Activated T-helper 17 cell treated with anti-CD3 and anti-CD28 coated beads, Interleukin-2, amount 50 U/mL, for 72 hours (primary cell): ENCODE results near the gene PEX5L. TPM values are rescaled to one million over a fixed set of nuclear protein-coding genes. Genes with fewer than 3 reads are reported as not detected.

Source experiments
- ATAC-seq: fragments of 150-1000 bp; cut with Tn5 transposase; replicated peaks from 2 replicates; pipeline ENCODE4 v1.10.0; 2021; ENCODE audit warnings: mild to moderate bottlenecking, moderate library complexity
- H3K27ac Mint-ChIP-seq: one replicate; pipeline ENCODE4 v1.8.0; 2022; ENCODE audit warnings: mixed read lengths
- H3K27me3 Mint-ChIP-seq: one replicate; pipeline ENCODE4 v1.8.0; 2022; ENCODE audit warnings: mixed read lengths
- H3K36me3 Mint-ChIP-seq: one replicate; pipeline ENCODE4 v1.8.0; 2022; ENCODE audit warnings: low read depth, mild to moderate bottlenecking, mixed read lengths
- H3K4me1 Mint-ChIP-seq: one replicate; pipeline ENCODE4 v1.8.0; 2022; ENCODE audit warnings: mixed read lengths
- H3K4me3 Mint-ChIP-seq: one replicate; pipeline ENCODE4 v1.8.0; 2022; ENCODE audit warnings: mild to moderate bottlenecking, mixed read lengths
- H3K9me3 Mint-ChIP-seq: one replicate; pipeline ENCODE4 v1.8.0; 2022; ENCODE audit warnings: mixed read lengths
- total RNA-seq, 2 donors: library from RNA; stranded (reverse); gene quantifications; one replicate each; pipeline ENCODE4 v1.2.3, GENCODE V29; 2022

The PEX5L gene
- total RNA-seq, 2 donors from 2014 or later, result 0.08 to 0.41 TPM

GRCh38 chr3:179750720-179751328 is 285.9 kb downstream of the PEX5L start:
- H3K27ac Mint-ChIP-seq, result no peak overlapping the region
- ATAC-seq, result no peak
- no peaks in the 10 kb centered on the region for H3K9me3 Mint-ChIP-seq
- no peak overlapping the region for H3K4me3 Mint-ChIP-seq
- no peaks in the 10 kb centered on the region for H3K27me3 Mint-ChIP-seq
- no peaks in the 10 kb centered on the region for H3K4me1 Mint-ChIP-seq
- H3K36me3 Mint-ChIP-seq, result peaks cover 6% of the 10 kb centered on the region

DNA sequence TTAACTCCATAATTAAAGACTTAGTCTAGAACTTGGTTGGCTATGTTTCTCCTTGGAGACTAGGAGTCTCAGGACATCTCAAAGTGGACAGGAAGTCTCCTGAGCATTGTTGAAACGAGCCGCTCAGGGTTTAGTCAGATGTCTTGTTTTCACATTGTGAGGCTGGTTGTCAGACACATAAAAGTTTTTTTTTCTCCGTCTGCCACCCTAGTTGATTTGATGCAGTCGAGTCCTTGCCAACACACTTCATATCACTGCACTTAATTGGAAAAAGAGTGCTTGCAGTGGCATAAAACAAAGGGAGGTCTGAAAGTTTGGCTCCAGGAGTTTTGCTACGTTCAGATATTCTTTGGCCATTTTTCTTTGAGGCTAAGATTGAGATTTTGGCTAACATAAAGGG is 291.0 kb downstream of the PEX5L start:
- H3K9me3 Mint-ChIP-seq, result no peaks in the 10 kb centered on the region
- H3K4me3 Mint-ChIP-seq, result no peak overlapping the region
- no peaks in the 10 kb centered on the region for H3K4me1 Mint-ChIP-seq
- H3K27me3 Mint-ChIP-seq, result no peaks in the 10 kb centered on the region
- H3K36me3 Mint-ChIP-seq, result peaks cover 25% of the 10 kb centered on the region
- ATAC-seq, result no peak
- H3K27ac Mint-ChIP-seq, result no peak overlapping the region

DNA sequence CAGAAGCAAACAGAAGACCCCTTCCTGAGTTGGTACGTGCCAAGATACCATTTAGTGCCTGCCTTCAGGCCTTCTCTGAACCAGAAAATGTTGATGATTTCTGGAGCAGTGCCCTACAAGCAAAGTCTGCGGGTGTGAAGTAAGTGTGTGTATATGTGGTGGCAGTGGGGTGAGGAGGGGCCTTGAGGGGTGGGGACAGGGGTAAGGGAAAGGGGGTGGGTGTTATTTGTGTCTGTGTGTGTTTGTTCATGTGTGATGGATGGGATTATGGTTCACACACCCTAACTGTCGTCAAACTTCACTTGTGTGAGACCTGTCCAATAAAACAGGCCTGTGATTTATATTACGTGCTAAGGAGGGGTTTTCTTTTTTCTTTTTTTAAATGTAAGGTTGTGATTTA is 291.7 kb downstream of the PEX5L start:
- no peak overlapping the region for H3K4me3 Mint-ChIP-seq
- peaks cover 30% of the 10 kb centered on the region for H3K36me3 Mint-ChIP-seq
- no peaks in the 10 kb centered on the region for H3K27me3 Mint-ChIP-seq
- no peaks in the 10 kb centered on the region for H3K4me1 Mint-ChIP-seq
- ATAC-seq, result no peak
- H3K9me3 Mint-ChIP-seq, result no peaks in the 10 kb centered on the region
- no peak overlapping the region for H3K27ac Mint-ChIP-seq
